Thyroid gland (tissue), 4 donors: Measurements from ENCODE around the gene GLRB. TPM values are rescaled to one million over a fixed set of nuclear protein-coding genes. Genes with fewer than 3 reads are reported as not detected.
"Not testable (repeated sequence)": the region's sequence is repeated elsewhere in the genome, so short reads cannot be mapped to it uniquely, and the experiment has no call there.

ENCODE experiments used
- DNase-seq, 2 donors: peaks; one replicate each; pipeline ENCODE4 v3.0.0-alpha.2; 2019
- H3K27ac ChIP-seq, 3 donors: fragments of 200-600 bp; sonication (generic); 1 replicate in 2 of 3; 2 replicates in 1 of 3; pipeline ENCODE4 v1.5.1; 2016 to 2019; ENCODE audit warnings: mild to moderate bottlenecking in 1 of 3, moderate library complexity in 1 of 3
- H3K27me3 ChIP-seq: fragments of 200-600 bp; sonication (generic); one replicate; pipeline ENCODE4 v1.5.1; 2019
- H3K36me3 ChIP-seq, 2 donors: fragments of 200-600 bp; sonication (generic); one replicate each; pipeline ENCODE4 v1.5.1; 2016 to 2019
- H3K4me1 ChIP-seq, 2 donors: fragments of 200-600 bp; sonication (generic); one replicate each; pipeline ENCODE4 v1.5.1; 2017 to 2019
- H3K4me3 ChIP-seq, 3 donors: fragments of 200-600 bp; sonication (generic); replicated peaks in 1 of 3; 1 replicate in 2 of 3; 2 replicates in 1 of 3; pipeline ENCODE4 v1.5.1; 2016; ENCODE audit warnings: mild to moderate bottlenecking in 1 of 3
- H3K9me3 ChIP-seq: fragments of 200-600 bp; sonication (generic); one replicate; pipeline ENCODE4 v1.5.1; 2017
- CTCF ChIP-seq, 6 experiments: fragments of 200-600 bp in 3 of 6; fragments of 450-650 bp in 3 of 6; sonication (generic) in 3 of 6; IDR thresholded peaks; one replicate each; pipeline ENCODE4 v1.5.1; 2016 to 2019; ENCODE audit warnings: antibody characterized with exemption in 6 of 6, mild to moderate bottlenecking in 2 of 6, inconsistent platforms in 1 of 6, moderate library complexity in 1 of 6
- POLR2A ChIP-seq, 2 donors: fragments of 450-650 bp; IDR thresholded peaks; one replicate each; pipeline ENCODE4 v1.6.1; 2017; ENCODE audit warnings: antibody characterized with exemption in 2 of 2, mild to moderate bottlenecking in 2 of 2, moderate library complexity in 1 of 2
- WGBS, 2 donors: methylation state at CpG; one replicate each; pipeline ENCODE4 v1.1.5; 2017; 5-methylcytosine and 5-hydroxymethylcytosine counted together
- intact Hi-C: fragments of 100-400 bp; cut with DNase I; formaldehyde crosslinking; loops from one replicate; pipeline ENCODE4 v1.15.1; 2023
- total RNA-seq, 4 donors: library from RNA; depleted of rRNA; stranded (reverse); fragments of >200 nt; gene quantifications; one replicate each; pipeline ENCODE4 v1.2.3, GENCODE V29; 2016

Gene GLRB
- total RNA-seq, 4 donors from 2014 or later: 0.54 to 5.1 (median 0.94) TPM

- Histone ChIP-seq H3K27ac (no peak overlapping the region), H3K4me1 (no peaks in the 10 kb centered on the region), H3K9me3 (no peaks in the 10 kb centered on the region), H3K36me3 (no peaks in the 10 kb centered on the region), H3K4me3 (no peak overlapping the region), H3K27me3 (no peaks in the 10 kb centered on the region)
- TF ChIP-seq POLR2A (IDR thresholded peaks at IDR 0.05) (no peak), CTCF (IDR thresholded peaks at IDR 0.05) (no peak)
- 73 to 86% methylated on average over 1 of the region's 1 CpG for WGBS, 2 donors
- no peak for DNase-seq
- intact Hi-C loops: no loop called here
Observed at GRCh38 chr4:157151711-157152110, 75.8 kb downstream of the GLRB start.

DNA sequence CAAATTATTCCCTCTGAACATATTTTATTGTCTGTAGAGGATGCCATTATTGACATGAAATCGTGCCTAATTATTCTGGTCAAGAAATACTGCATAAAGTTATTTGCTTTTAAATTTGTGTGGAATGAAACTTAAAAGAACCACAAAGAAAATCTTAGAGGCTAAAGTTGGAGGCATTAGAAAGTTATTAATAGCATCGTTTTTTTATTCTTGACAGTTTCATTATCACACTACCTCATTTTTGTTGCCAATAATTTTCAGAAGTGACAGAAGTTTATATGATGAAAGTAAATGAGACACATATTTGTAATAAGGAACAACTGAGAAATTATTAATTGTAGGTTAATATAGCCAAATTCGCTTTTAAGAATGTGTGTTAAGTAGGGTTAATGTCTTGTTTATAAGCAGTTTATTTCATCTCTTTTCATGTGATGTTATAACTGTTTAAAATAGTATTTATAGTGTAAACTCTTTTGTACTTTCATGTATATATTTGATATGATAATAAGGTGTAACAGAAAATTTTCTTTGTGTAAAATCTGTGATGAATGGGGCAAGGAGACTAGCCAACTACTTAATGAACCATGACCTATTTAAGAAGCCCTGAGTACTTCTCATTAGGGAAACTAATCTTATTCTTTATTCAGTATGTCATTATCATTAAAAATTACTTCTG is 90.1 kb downstream of the GLRB start:
- no peak for DNase-seq
- Histone ChIP-seq H3K36me3 (no peaks in the 10 kb centered on the region), H3K4me3 (no peak overlapping the region), H3K27me3 (no peaks in the 10 kb centered on the region), H3K9me3 (no peaks in the 10 kb centered on the region), H3K4me1 (no peaks in the 10 kb centered on the region), H3K27ac (no peak overlapping the region)
- WGBS, 2 donors: 84 to 87% methylated on average over 3 of the region's 3 CpGs
- TF ChIP-seq POLR2A (IDR thresholded peaks at IDR 0.05): no peak
- TF ChIP-seq CTCF (IDR thresholded peaks at IDR 0.05): no peak
- intact Hi-C loops: no loop called here

- Histone ChIP-seq H3K4me1 (no peaks in the 10 kb centered on the region), H3K27me3 (no peaks in the 10 kb centered on the region), H3K4me3 (no peak overlapping the region), H3K36me3 (no peaks in the 10 kb centered on the region), H3K9me3 (no peaks in the 10 kb centered on the region), H3K27ac (no peak overlapping the region)
- WGBS, 2 donors: 61 to 67% methylated on average over 5 of the region's 5 CpGs
- intact Hi-C loops: no loop called here
- DNase-seq: no peak
- TF ChIP-seq POLR2A (IDR thresholded peaks at IDR 0.05) (no peak), CTCF (IDR thresholded peaks at IDR 0.05) (no peak)
Observed at GRCh38 chr4:157170321-157170720, 94.4 kb downstream of the GLRB start.

DNA sequence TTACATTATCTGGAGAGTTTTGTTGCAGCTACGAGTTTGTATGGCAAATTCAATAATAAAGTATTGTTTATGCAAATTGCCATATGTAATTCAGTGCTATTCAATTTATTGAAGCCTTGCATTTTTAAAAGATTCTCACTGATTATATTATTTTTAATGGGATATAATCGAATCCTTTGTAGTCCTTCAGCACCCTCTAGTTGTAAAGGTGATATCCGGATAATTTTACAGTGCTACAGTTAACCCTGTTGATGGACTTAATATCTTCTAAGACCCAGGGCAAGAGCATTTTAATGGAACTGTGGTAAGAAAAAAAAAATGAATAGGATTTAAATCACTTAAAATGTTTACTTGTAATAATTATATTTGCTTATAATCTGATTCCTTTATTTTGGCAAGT is 96.1 kb downstream of the GLRB start:
- no peak overlapping the region for H3K4me3 ChIP-seq
- H3K9me3 ChIP-seq: no peaks in the 10 kb centered on the region
- H3K27me3 ChIP-seq: no peaks in the 10 kb centered on the region
- H3K36me3 ChIP-seq: no peaks in the 10 kb centered on the region
- H3K4me1 ChIP-seq: no peaks in the 10 kb centered on the region
- 58 to 59% methylated on average over 3 of the region's 3 CpGs for WGBS, 2 donors
- no peak overlapping the region for H3K27ac ChIP-seq
- no peak for DNase-seq
- intact Hi-C loops: no loop called here
- no peak for TF ChIP-seq CTCF (IDR thresholded peaks at IDR 0.05)
- no peak for TF ChIP-seq POLR2A (IDR thresholded peaks at IDR 0.05)

- H3K27ac ChIP-seq, H3K4me1 ChIP-seq, H3K36me3 ChIP-seq, H3K9me3 ChIP-seq, H3K27me3 ChIP-seq, intact Hi-C loops, H3K4me3 ChIP-seq, DNase-seq: not testable (repeated sequence)
- 81 to 84% methylated on average over 4 to 14 of the region's 14 CpGs for WGBS, 2 donors
Observed at GRCh38 chr4:157180268-157180667, 104.3 kb downstream of the GLRB start.
